Nephron (organoid): ENCODE results near the gene GLIPR1L1.

ENCODE experiments used
- H3K27ac Mint-ChIP-seq, 3 experiments: 2 replicates each; pipeline ENCODE4 v1.8.0; 2020; ENCODE audit warnings: mixed read lengths in 3 of 3, mild to moderate bottlenecking in 2 of 3, moderate library complexity in 1 of 3
- H3K27me3 Mint-ChIP-seq: 2 replicates; pipeline ENCODE4 v1.8.0; 2021; ENCODE audit warnings: low read depth, mild to moderate bottlenecking, moderate library complexity, mixed read lengths
- H3K36me3 Mint-ChIP-seq: 2 replicates; pipeline ENCODE4 v1.8.0; 2020; ENCODE audit warnings: low read depth, mixed read lengths
- H3K4me1 Mint-ChIP-seq: 2 replicates; pipeline ENCODE4 v1.8.0; 2020; ENCODE audit warnings: mixed read lengths
- H3K4me3 Mint-ChIP-seq, 3 experiments: 2 replicates each; pipeline ENCODE4 v1.8.0; 2020; ENCODE audit warnings: mild to moderate bottlenecking in 3 of 3, mixed read lengths in 3 of 3, moderate library complexity in 2 of 3
- H3K9me3 Mint-ChIP-seq: 2 replicates; pipeline ENCODE4 v1.8.0; 2020; ENCODE audit warnings: mixed read lengths
- TF ChIP-seq, protein P1 (sequence below), 3 experiments: fragments of 200-600 bp; sonication (generic); IDR thresholded peaks; one replicate each; pipeline ENCODE4 v1.5.0; 2021; ENCODE audit warnings: antibody characterized with exemption in 3 of 3; ENCODE audit not compliant: unreplicated experiment in 3 of 3

GLIPR1L1 gene

DNA sequence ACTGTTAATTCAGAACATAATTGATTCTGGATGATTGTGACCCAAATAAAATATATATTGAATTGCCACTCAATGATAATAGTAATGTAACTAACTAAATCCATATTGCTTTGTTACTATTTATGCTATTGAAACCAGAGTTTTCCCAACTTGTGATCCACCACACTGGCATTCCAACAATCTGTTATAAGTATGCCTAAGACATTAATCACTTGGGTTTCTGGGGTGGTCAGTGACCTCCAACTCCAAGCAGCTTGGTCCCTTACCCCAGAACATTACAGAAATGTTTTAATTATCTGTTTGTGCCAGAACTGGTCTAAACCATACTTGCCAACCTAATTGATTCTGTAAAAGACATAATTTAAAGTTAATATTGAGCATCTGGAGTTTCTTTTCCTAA, 19.0 kb upstream of the GLIPR1L1 start:
- no peaks in the 10 kb centered on the region for H3K9me3 Mint-ChIP-seq

DNA sequence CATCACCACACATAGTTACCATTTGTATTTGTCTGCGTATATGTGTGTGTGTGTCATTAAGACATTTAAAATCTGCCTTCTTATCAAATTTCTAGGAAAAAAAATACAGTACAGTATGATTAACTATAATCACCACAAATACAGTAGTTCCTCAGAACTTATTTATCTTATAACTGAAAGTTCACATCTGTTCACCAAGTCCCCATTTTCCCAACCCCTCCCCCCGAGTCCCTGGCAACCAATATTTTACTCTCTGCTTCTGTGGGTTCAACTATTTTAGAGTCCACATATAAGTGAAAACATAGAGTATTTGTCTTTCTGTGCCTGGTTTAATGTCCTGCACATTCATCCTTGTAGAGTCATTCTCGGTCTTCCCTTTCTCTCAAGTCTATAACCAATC, 16.7 kb upstream of the GLIPR1L1 start:
- H3K9me3 Mint-ChIP-seq: no peaks in the 10 kb centered on the region
- no peaks in the 10 kb centered on the region for H3K4me1 Mint-ChIP-seq
- no peaks in the 10 kb centered on the region for H3K27me3 Mint-ChIP-seq
- no peak overlapping the region for H3K4me3 Mint-ChIP-seq
- no peak overlapping the region for H3K27ac Mint-ChIP-seq
- TF ChIP-seq, protein P1, sequence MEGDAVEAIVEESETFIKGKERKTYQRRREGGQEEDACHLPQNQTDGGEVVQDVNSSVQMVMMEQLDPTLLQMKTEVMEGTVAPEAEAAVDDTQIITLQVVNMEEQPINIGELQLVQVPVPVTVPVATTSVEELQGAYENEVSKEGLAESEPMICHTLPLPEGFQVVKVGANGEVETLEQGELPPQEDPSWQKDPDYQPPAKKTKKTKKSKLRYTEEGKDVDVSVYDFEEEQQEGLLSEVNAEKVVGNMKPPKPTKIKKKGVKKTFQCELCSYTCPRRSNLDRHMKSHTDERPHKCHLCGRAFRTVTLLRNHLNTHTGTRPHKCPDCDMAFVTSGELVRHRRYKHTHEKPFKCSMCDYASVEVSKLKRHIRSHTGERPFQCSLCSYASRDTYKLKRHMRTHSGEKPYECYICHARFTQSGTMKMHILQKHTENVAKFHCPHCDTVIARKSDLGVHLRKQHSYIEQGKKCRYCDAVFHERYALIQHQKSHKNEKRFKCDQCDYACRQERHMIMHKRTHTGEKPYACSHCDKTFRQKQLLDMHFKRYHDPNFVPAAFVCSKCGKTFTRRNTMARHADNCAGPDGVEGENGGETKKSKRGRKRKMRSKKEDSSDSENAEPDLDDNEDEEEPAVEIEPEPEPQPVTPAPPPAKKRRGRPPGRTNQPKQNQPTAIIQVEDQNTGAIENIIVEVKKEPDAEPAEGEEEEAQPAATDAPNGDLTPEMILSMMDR (IDR thresholded peaks at IDR 0.05; ENCODE audit: unreplicated experiment in 3 of 3): no peak
- no peaks in the 10 kb centered on the region for H3K36me3 Mint-ChIP-seq

More for the DNA sequence above, 19.0 kb upstream of the GLIPR1L1 start:
- H3K4me1 Mint-ChIP-seq: no peaks in the 10 kb centered on the region
- H3K36me3 Mint-ChIP-seq: no peaks in the 10 kb centered on the region
- TF ChIP-seq, protein P1 (IDR thresholded peaks at IDR 0.05; ENCODE audit: unreplicated experiment in 3 of 3): no peak
- H3K27me3 Mint-ChIP-seq: no peaks in the 10 kb centered on the region
- no peak overlapping the region for H3K27ac Mint-ChIP-seq
- no peak overlapping the region for H3K4me3 Mint-ChIP-seq

DNA sequence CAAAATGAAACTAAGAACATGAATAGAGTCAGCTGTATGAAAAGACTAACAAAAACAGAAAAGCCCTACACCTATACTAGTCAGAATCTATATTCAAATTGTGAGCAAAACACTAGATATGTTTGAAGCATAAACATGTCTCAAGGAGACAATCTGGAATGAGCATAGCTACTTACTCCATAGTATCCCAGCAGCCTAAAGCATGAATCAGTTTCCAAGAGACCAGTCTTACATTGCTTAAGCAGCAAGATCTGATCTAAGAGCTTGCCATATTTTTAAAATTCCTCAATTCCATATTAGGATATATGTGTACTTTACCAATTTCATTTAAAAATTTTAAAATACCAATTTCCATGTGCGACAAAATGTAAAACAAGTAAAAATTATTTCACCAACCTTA, 12.0 kb upstream of the GLIPR1L1 start:
- H3K9me3 Mint-ChIP-seq: no peaks in the 10 kb centered on the region
- TF ChIP-seq, protein P1 (IDR thresholded peaks at IDR 0.05; ENCODE audit: unreplicated experiment in 3 of 3): no peak
- H3K27me3 Mint-ChIP-seq: no peaks in the 10 kb centered on the region
- no peaks in the 10 kb centered on the region for H3K4me1 Mint-ChIP-seq
- H3K27ac Mint-ChIP-seq: no peak overlapping the region
- no peaks in the 10 kb centered on the region for H3K36me3 Mint-ChIP-seq
- H3K4me3 Mint-ChIP-seq: no peak overlapping the region

DNA sequence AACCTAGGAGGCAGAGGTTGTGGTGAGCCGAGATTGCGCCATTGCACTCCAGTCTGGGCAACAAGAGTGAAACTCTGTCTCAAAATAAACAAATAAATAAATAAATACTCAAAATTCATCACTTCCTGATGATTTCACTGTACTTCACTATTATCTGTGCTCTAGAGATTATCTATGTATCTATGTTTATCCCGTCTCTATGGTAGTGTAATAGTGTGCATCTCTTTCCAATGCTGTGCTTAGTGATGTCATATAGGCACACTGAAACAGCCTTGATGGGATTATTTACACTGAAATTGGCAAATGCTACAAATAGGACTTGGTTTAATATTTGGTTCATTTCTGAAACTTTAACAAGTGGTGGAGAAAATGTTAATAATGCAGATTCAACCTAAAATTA, 10.8 kb upstream of the GLIPR1L1 start:
- Mint-ChIP-seq H3K36me3 (no peaks in the 10 kb centered on the region), H3K27ac (no peak overlapping the region), H3K9me3 (no peaks in the 10 kb centered on the region), H3K4me3 (no peak overlapping the region), H3K27me3 (no peaks in the 10 kb centered on the region), H3K4me1 (no peaks in the 10 kb centered on the region)
- TF ChIP-seq, protein P1 (IDR thresholded peaks at IDR 0.05; ENCODE audit: unreplicated experiment in 3 of 3): no peak

DNA sequence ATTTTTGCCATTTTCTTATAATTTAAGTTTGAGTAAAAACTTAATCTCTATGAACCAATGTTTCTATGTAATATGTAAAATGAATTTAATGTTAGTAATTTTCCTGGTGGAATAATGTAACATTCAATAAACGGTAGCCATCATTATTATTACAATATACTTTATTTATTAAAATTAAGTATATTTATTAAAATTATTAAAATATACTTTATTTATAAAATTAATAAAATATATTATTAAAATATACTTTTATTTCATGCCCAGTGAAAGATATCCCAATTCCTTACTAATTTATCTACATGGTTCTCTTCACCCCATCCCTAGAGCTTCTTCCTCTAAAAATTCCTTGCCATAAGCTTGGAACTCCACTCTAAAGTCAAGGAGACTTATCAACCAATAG, 6.8 kb upstream of the GLIPR1L1 start:
- Mint-ChIP-seq H3K4me1 (peaks cover 6% of the 10 kb centered on the region), H3K27ac (no peak overlapping the region), H3K27me3 (no peaks in the 10 kb centered on the region), H3K9me3 (no peaks in the 10 kb centered on the region), H3K36me3 (no peaks in the 10 kb centered on the region), H3K4me3 (no peak overlapping the region)
- TF ChIP-seq, protein P1 (IDR thresholded peaks at IDR 0.05; ENCODE audit: unreplicated experiment in 3 of 3): no peak

DNA sequence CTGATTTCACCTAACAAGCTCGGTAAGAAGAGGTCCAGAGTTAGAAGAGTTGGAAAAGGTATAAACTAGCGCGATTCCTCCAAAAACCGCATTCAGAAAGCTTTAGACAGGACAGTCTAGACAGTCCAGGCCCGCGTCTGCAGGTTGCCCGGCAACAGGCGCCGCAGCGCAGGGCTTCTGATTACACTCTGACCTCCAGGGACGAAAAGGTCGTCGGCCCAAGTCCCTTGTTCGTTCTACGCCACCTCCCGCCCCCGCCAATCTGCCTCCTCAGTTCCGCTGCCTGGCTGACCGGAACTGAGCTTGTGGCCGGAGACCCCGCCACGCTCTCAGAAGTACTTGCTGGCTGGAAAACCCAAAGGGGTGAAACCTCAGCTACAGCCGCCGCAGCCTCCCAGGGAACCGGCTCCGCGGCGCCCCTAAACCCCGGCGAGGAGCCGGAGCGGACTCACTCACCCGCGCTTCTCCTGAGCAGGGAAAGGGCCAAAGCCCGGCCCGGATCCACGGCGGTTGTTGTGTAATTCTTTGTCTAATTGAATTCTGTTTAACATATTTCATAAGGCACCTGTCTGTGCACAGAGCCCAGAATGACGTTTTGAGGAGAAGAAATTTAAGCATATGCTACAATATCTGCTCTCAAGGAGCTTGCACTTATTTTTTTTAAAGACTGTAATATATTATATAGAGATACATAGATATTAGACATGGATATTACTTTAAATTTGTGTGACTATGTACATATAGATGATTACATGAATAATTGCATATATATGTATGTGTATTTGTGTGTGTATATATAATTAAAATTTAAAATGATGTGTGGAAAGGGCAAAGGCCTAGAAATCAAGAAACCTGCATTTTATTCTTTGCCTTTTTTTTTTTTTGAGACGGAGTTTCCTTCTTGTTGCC, 4.3 kb upstream of the GLIPR1L1 start, which contains the start of gene CAPS2:
Gene CAPS2 (minus strand): TSS at position 407 of the 909 bp plus-strand sequence. CDS start 3,826 bp downstream, outside the sequence.
- TF ChIP-seq, protein P1 (IDR thresholded peaks at IDR 0.05; ENCODE audit: unreplicated experiment in 3 of 3): no peak
- no peaks in the 10 kb centered on the region for H3K9me3 Mint-ChIP-seq
- peaks cover 6% of the 10 kb centered on the region for H3K27me3 Mint-ChIP-seq
- peak within 1 kb of the TSS; percentile 69 to 96 (median 84) for H3K27ac Mint-ChIP-seq
- peaks cover 11% of the 10 kb centered on the region for H3K4me1 Mint-ChIP-seq
- H3K36me3 Mint-ChIP-seq: no peaks in the 10 kb centered on the region
- H3K4me3 Mint-ChIP-seq: peak within 1 kb of the TSS; percentile 93 to 95 (median 94)
